HCT116 (cell line): ENCODE measurements around the gene DDAH1. TPM values are rescaled to one million over a fixed set of nuclear protein-coding genes. Genes with fewer than 3 reads are reported as not detected.

ENCODE experiments used
- ATAC-seq: fragments of 200-7000 bp; cut with Tn5 transposase; 2 replicates; pipeline ENCODE4 v1.9.1; 2020; ENCODE audit warnings: mild to moderate bottlenecking, moderate library complexity
- BruUV-seq: library from RNA; stranded (reverse); fragments of 400-500 nt; replicated peaks from 2 replicates; lab custom pipeline; 2021; lab: Mats Ljungman, UMichigan
- CTCF ChIA-PET: fragments of 300-600 bp; sonication (Branson Sonifier 250); formaldehyde crosslinking; loops from one replicate; lab custom pipeline; 2021; ENCODE audit warnings: antibody characterized with exemption; lab: Charles Lee
- POLR2A ChIA-PET: fragments of 300-600, 350-600 bp; sonication (Branson Sonifier 250); formaldehyde crosslinking; loops from one replicate; lab custom pipeline; 2021; ENCODE audit warnings: antibody characterized with exemption; lab: Charles Lee
- RAD21 ChIA-PET, 2 experiments: fragments of 300-600 bp; sonication (Branson Sonifier 250); formaldehyde crosslinking; loops; one replicate each; lab custom pipeline; 2023; ENCODE audit warnings: low total read pairs in 2 of 2; ENCODE audit not compliant: uncharacterized antibody in 2 of 2, unreplicated experiment in 2 of 2, low non-redundant PET in 1 of 2; lab: Charles Lee
- DNase-seq: peaks from one replicate; pipeline ENCODE4 v3.0.0-alpha.2; 2010; ENCODE audit warnings: low read depth, low spot score
- H2AFZ ChIP-seq: fragments of 200-600 bp; shearing (Covaris generic), sonication (generic); 2 replicates; pipeline ENCODE4 v1.6.1; 2017; ENCODE audit warnings: low read depth, mixed run types, mixed read lengths, antibody characterized with exemption, low read length; ENCODE audit not compliant: poor library complexity, severe bottlenecking
- H3K27ac ChIP-seq: 2 replicates; pipeline ENCODE4 v1.5.1; 2012; ENCODE audit warnings: low read depth, low read length
- H3K27me3 ChIP-seq: fragments of 200-600 bp; sonication (generic); 2 replicates; pipeline ENCODE4 v1.6.1; 2016; ENCODE audit warnings: mixed run types, low read length, mixed read lengths; ENCODE audit not compliant: insufficient read depth
- H3K36me3 ChIP-seq, 2 experiments: fragments of 200-500 bp in 1 of 2; fragments of 200-600 bp in 1 of 2; sonication (Bioruptor generic) in 1 of 2; sonication (generic) in 1 of 2; 2 replicates each; pipeline versions ENCODE4 v1.5.1 to v1.6.1; 2014 to 2016; ENCODE audit warnings: low read length in 2 of 2, inconsistent platforms in 1 of 2, mixed read lengths in 1 of 2, mixed run types in 1 of 2; ENCODE audit not compliant: insufficient read depth in 2 of 2, control insufficient read depth in 1 of 2
- H3K4me1 ChIP-seq, 2 experiments: fragments of 200-600 bp in 1 of 2; sonication (generic) in 1 of 2; 2 replicates each; pipeline versions ENCODE4 v1.5.1 to v1.6.1; 2012 to 2017; ENCODE audit warnings: low read length in 2 of 2, inconsistent platforms in 1 of 2, mild to moderate bottlenecking in 1 of 2, mixed read lengths in 1 of 2, mixed run types in 1 of 2, moderate library complexity in 1 of 2; ENCODE audit not compliant: insufficient read depth in 2 of 2, control insufficient read depth in 1 of 2
- H3K4me2 ChIP-seq: fragments of 200-600 bp; sonication (generic); 2 replicates; pipeline ENCODE4 v1.6.1; 2017; ENCODE audit warnings: mixed run types, low read length, mixed read lengths
- H3K4me3 ChIP-seq, 2 experiments: fragments of 200-600 bp in 1 of 2; sonication (generic) in 1 of 2; replicated peaks in 1 of 2; 2 replicates each; pipeline ENCODE4 v1.5.1; 2011 to 2016; ENCODE audit warnings: low read length in 2 of 2, control low read depth in 1 of 2, low read depth in 1 of 2, mild to moderate bottlenecking in 1 of 2, mixed read lengths in 1 of 2, mixed run types in 1 of 2
- H3K79me2 ChIP-seq: fragments of 200-600 bp; sonication (generic); 2 replicates; pipeline ENCODE4 v1.6.1; 2017; ENCODE audit warnings: mild to moderate bottlenecking, mixed run types, low read length, moderate library complexity, mixed read lengths; ENCODE audit not compliant: insufficient read depth
- H3K9ac ChIP-seq: fragments of 200-600 bp; sonication (generic); 2 replicates; pipeline ENCODE4 v1.6.1; 2016; ENCODE audit warnings: low read length, mixed read lengths
- H3K9me2 ChIP-seq: fragments of 200-600 bp; sonication (generic), shearing (Covaris generic); 2 replicates; pipeline ENCODE4 v1.6.1; 2017; ENCODE audit warnings: mixed run types, mild to moderate bottlenecking, moderate library complexity; ENCODE audit not compliant: insufficient read depth
- H3K9me3 ChIP-seq, 2 experiments: fragments of 200-500 bp in 1 of 2; fragments of 200-600 bp in 1 of 2; sonication (Bioruptor generic) in 1 of 2; sonication (generic) in 1 of 2; 2 replicates each; pipeline ENCODE4 v1.6.1; 2014 to 2017; ENCODE audit warnings: low read length in 2 of 2, mixed read lengths in 2 of 2, inconsistent platforms in 1 of 2, low read depth in 1 of 2, mild to moderate bottlenecking in 1 of 2, mixed run types in 1 of 2, moderate library complexity in 1 of 2; ENCODE audit not compliant: control insufficient read depth in 1 of 2, insufficient read depth in 1 of 2
- H4K20me1 ChIP-seq: fragments of 200-600 bp; sonication (generic), shearing (Covaris generic); 2 replicates; pipeline ENCODE4 v1.6.1; 2017; ENCODE audit warnings: mixed run types, mild to moderate bottlenecking, moderate library complexity; ENCODE audit not compliant: insufficient read depth
- ATF3 ChIP-seq: IDR thresholded peaks from 2 replicates; pipeline ENCODE4 v1.6.1; 2012
- CBX3 ChIP-seq: IDR thresholded peaks from 2 replicates; pipeline ENCODE4 v1.6.1; 2012; ENCODE audit warnings: low read depth
- CEBPB ChIP-seq: IDR thresholded peaks from 2 replicates; pipeline ENCODE4 v1.6.1; 2012; ENCODE audit warnings: low read depth
- CTCF ChIP-seq, 3 experiments: fragments of 200-600 bp in 1 of 3; sonication (generic) in 1 of 3; IDR thresholded peaks in 2 of 3; conservative IDR thresholded peaks in 1 of 3; 2 replicates each; pipeline ENCODE4 v1.5.1; 2012 to 2017; ENCODE audit warnings: low read depth in 2 of 3, low read length in 2 of 3, antibody characterized with exemption in 1 of 3, borderline replicate concordance in 1 of 3, control low read depth in 1 of 3, mild to moderate bottlenecking in 1 of 3, mixed read lengths in 1 of 3, mixed run types in 1 of 3, moderate library complexity in 1 of 3; ENCODE audit not compliant: insufficient read depth in 1 of 3
- EGR1 ChIP-seq: IDR thresholded peaks from 2 replicates; pipeline ENCODE4 v1.6.1; 2012; ENCODE audit warnings: low read depth
- ELF1 ChIP-seq: IDR thresholded peaks from 2 replicates; pipeline ENCODE4 v1.6.1; 2012; ENCODE audit warnings: low read depth, borderline replicate concordance
- EZH2phosphoT487 ChIP-seq: fragments of 200-600 bp; IDR thresholded peaks from 2 replicates; pipeline ENCODE4 v1.6.1; 2018; ENCODE audit warnings: antibody characterized with exemption, borderline replicate concordance
- FOSL1 ChIP-seq: IDR thresholded peaks from 2 replicates; pipeline ENCODE4 v1.6.1; 2012; ENCODE audit warnings: low read depth
- MAX ChIP-seq: IDR thresholded peaks from 2 replicates; pipeline ENCODE4 v1.6.1; 2012
- POLR2A ChIP-seq: IDR thresholded peaks from 2 replicates; pipeline ENCODE4 v1.7.0; 2011; ENCODE audit warnings: borderline replicate concordance; ENCODE audit not compliant: insufficient read depth, insufficient read length; ENCODE audit errors: extremely low read depth
- POLR2AphosphoS5 ChIP-seq: IDR thresholded peaks from 2 replicates; pipeline ENCODE4 v1.6.1; 2011; ENCODE audit warnings: mild to moderate bottlenecking, low read depth, low read length, moderate library complexity
- RAD21 ChIP-seq: IDR thresholded peaks from 2 replicates; pipeline ENCODE4 v1.6.1; 2012; ENCODE audit warnings: low read depth, mild to moderate bottlenecking
- REST ChIP-seq: IDR thresholded peaks from 2 replicates; pipeline ENCODE4 v1.6.1; 2012; ENCODE audit warnings: low read depth
- SIN3A ChIP-seq: IDR thresholded peaks from 2 replicates; pipeline ENCODE4 v1.6.1; 2012; ENCODE audit warnings: low read depth
- SP1 ChIP-seq: IDR thresholded peaks from 2 replicates; pipeline ENCODE4 v1.6.1; 2012; ENCODE audit warnings: low read depth
- TCF7L2 ChIP-seq: IDR thresholded peaks from 2 replicates; pipeline ENCODE4 v1.7.0; 2011; ENCODE audit warnings: borderline replicate concordance, inconsistent platforms; ENCODE audit not compliant: insufficient read depth, insufficient read length; ENCODE audit errors: extremely low read depth
- YY1 ChIP-seq: IDR thresholded peaks from 2 replicates; pipeline ENCODE4 v1.6.1; 2011; ENCODE audit warnings: low read length, low read depth, moderate library complexity, mild to moderate bottlenecking; ENCODE audit not compliant: insufficient replicate concordance; ENCODE audit errors: extremely low read depth
- ZBTB33 ChIP-seq: IDR thresholded peaks from 2 replicates; pipeline ENCODE4 v1.6.1; 2011; ENCODE audit warnings: mild to moderate bottlenecking, low read length, moderate library complexity; ENCODE audit not compliant: insufficient replicate concordance; ENCODE audit errors: extremely low read depth
- ZFX ChIP-seq: fragments of 450-650 bp; IDR thresholded peaks from 2 replicates; pipeline ENCODE4 v1.6.1; 2017
- ZNF274 ChIP-seq: fragments of 200-500 bp; sonication (Bioruptor generic); IDR thresholded peaks from 2 replicates; pipeline ENCODE4 v1.6.1; 2014; ENCODE audit warnings: mild to moderate bottlenecking, low read depth, low read length, inconsistent platforms
- intact Hi-C: fragments of 100-400 bp; cut with micrococcal nuclease; formaldehyde crosslinking; loops from 2 replicates; pipeline ENCODE4 v1.10.0; 2022
- total RNA-seq: library from RNA; stranded (reverse); gene quantifications from one replicate; pipeline ENCODE4 v1.2.1, GENCODE V29; 2021; ENCODE audit not compliant: unreplicated experiment

Gene DDAH1
- total RNA-seq, 1 experiment from 2014 or later, result 16.6 TPM

GRCh38 chr1:85484716-85485115, 19.8 kb upstream of the DDAH1 start:
- H4K20me1 ChIP-seq, result no peaks in the 10 kb centered on the region
- ChIA-PET RAD21 (no interaction called here), POLR2A (no interaction called here), CTCF (no interaction called here)
- intact Hi-C loops, result no loop called here
- no TSS peak for BruUV-seq
- no peak overlapping the region for H3K4me2 ChIP-seq
- H3K36me3 ChIP-seq, result no peaks in the 10 kb centered on the region
- ATAC-seq (no peak), DNase-seq (no peak)
- no peak overlapping the region for H3K27ac ChIP-seq
- no peak overlapping the region for H3K9ac ChIP-seq
- H3K27me3 ChIP-seq, result no peaks in the 10 kb centered on the region
- no peaks in the 10 kb centered on the region for H3K9me2 ChIP-seq
- H3K4me3 ChIP-seq, result no peak overlapping the region
- H2AFZ ChIP-seq, result no peak overlapping the region
- H3K4me1 ChIP-seq, result no peaks in the 10 kb centered on the region
- H3K79me2 ChIP-seq, result no peaks in the 10 kb centered on the region
- H3K9me3 ChIP-seq, result no peaks in the 10 kb centered on the region
- TF ChIP-seq SP1 (no peak), RAD21 (no peak), SIN3A (no peak), EZH2phosphoT487 (no peak), ELF1 (no peak), CTCF (IDR thresholded peaks at IDR 0.05 in 2 of 3, conservative IDR thresholded peaks at IDR 0.05 in 1 of 3; ENCODE audit: borderline replicate concordance in 1 of 3, insufficient read depth in 1 of 3, low read depth in 2 of 3, low read length in 2 of 3) (no peak), YY1 (no peak), MAX (no peak), FOSL1 (no peak), POLR2A (no peak), CBX3 (no peak), CEBPB (no peak), EGR1 (no peak), ZFX (no peak), REST (no peak), TCF7L2 (no peak), ZBTB33 (no peak), ATF3 (no peak), ZNF274 (no peak), POLR2AphosphoS5 (no peak)
